HCT116 (cell line): ENCODE data around the gene NR6A1. TPM values are rescaled to one million over a fixed set of nuclear protein-coding genes. Genes with fewer than 3 reads are reported as not detected.

ENCODE experiments used
- ATAC-seq: fragments of 200-7000 bp; cut with Tn5 transposase; 2 replicates; pipeline ENCODE4 v1.9.1; 2020; ENCODE audit warnings: mild to moderate bottlenecking, moderate library complexity
- BruUV-seq: library from RNA; stranded (reverse); fragments of 400-500 nt; replicated peaks from 2 replicates; lab custom pipeline; 2021; lab: Mats Ljungman, UMichigan
- CTCF ChIA-PET: fragments of 300-600 bp; sonication (Branson Sonifier 250); formaldehyde crosslinking; loops from one replicate; lab custom pipeline; 2021; ENCODE audit warnings: antibody characterized with exemption; lab: Charles Lee
- POLR2A ChIA-PET: fragments of 300-600, 350-600 bp; sonication (Branson Sonifier 250); formaldehyde crosslinking; loops from one replicate; lab custom pipeline; 2021; ENCODE audit warnings: antibody characterized with exemption; lab: Charles Lee
- RAD21 ChIA-PET, 2 experiments: fragments of 300-600 bp; sonication (Branson Sonifier 250); formaldehyde crosslinking; loops; one replicate each; lab custom pipeline; 2023; ENCODE audit warnings: low total read pairs in 2 of 2; ENCODE audit not compliant: uncharacterized antibody in 2 of 2, unreplicated experiment in 2 of 2, low non-redundant PET in 1 of 2; lab: Charles Lee
- DNase-seq: peaks from one replicate; pipeline ENCODE4 v3.0.0-alpha.2; 2010; ENCODE audit warnings: low read depth, low spot score
- H2AFZ ChIP-seq: fragments of 200-600 bp; shearing (Covaris generic), sonication (generic); 2 replicates; pipeline ENCODE4 v1.6.1; 2017; ENCODE audit warnings: low read depth, mixed run types, mixed read lengths, antibody characterized with exemption, low read length; ENCODE audit not compliant: poor library complexity, severe bottlenecking
- H3K27ac ChIP-seq: 2 replicates; pipeline ENCODE4 v1.5.1; 2012; ENCODE audit warnings: low read depth, low read length
- H3K27me3 ChIP-seq: fragments of 200-600 bp; sonication (generic); 2 replicates; pipeline ENCODE4 v1.6.1; 2016; ENCODE audit warnings: mixed run types, low read length, mixed read lengths; ENCODE audit not compliant: insufficient read depth
- H3K36me3 ChIP-seq, 2 experiments: fragments of 200-500 bp in 1 of 2; fragments of 200-600 bp in 1 of 2; sonication (Bioruptor generic) in 1 of 2; sonication (generic) in 1 of 2; 2 replicates each; pipeline versions ENCODE4 v1.5.1 to v1.6.1; 2014 to 2016; ENCODE audit warnings: low read length in 2 of 2, inconsistent platforms in 1 of 2, mixed read lengths in 1 of 2, mixed run types in 1 of 2; ENCODE audit not compliant: insufficient read depth in 2 of 2, control insufficient read depth in 1 of 2
- H3K4me1 ChIP-seq, 2 experiments: fragments of 200-600 bp in 1 of 2; sonication (generic) in 1 of 2; 2 replicates each; pipeline versions ENCODE4 v1.5.1 to v1.6.1; 2012 to 2017; ENCODE audit warnings: low read length in 2 of 2, inconsistent platforms in 1 of 2, mild to moderate bottlenecking in 1 of 2, mixed read lengths in 1 of 2, mixed run types in 1 of 2, moderate library complexity in 1 of 2; ENCODE audit not compliant: insufficient read depth in 2 of 2, control insufficient read depth in 1 of 2
- H3K4me2 ChIP-seq: fragments of 200-600 bp; sonication (generic); 2 replicates; pipeline ENCODE4 v1.6.1; 2017; ENCODE audit warnings: mixed run types, low read length, mixed read lengths
- H3K4me3 ChIP-seq, 2 experiments: fragments of 200-600 bp in 1 of 2; sonication (generic) in 1 of 2; replicated peaks in 1 of 2; 2 replicates each; pipeline ENCODE4 v1.5.1; 2011 to 2016; ENCODE audit warnings: low read length in 2 of 2, control low read depth in 1 of 2, low read depth in 1 of 2, mild to moderate bottlenecking in 1 of 2, mixed read lengths in 1 of 2, mixed run types in 1 of 2
- H3K79me2 ChIP-seq: fragments of 200-600 bp; sonication (generic); 2 replicates; pipeline ENCODE4 v1.6.1; 2017; ENCODE audit warnings: mild to moderate bottlenecking, mixed run types, low read length, moderate library complexity, mixed read lengths; ENCODE audit not compliant: insufficient read depth
- H3K9ac ChIP-seq: fragments of 200-600 bp; sonication (generic); 2 replicates; pipeline ENCODE4 v1.6.1; 2016; ENCODE audit warnings: low read length, mixed read lengths
- H3K9me2 ChIP-seq: fragments of 200-600 bp; sonication (generic), shearing (Covaris generic); 2 replicates; pipeline ENCODE4 v1.6.1; 2017; ENCODE audit warnings: mixed run types, mild to moderate bottlenecking, moderate library complexity; ENCODE audit not compliant: insufficient read depth
- H3K9me3 ChIP-seq, 2 experiments: fragments of 200-500 bp in 1 of 2; fragments of 200-600 bp in 1 of 2; sonication (Bioruptor generic) in 1 of 2; sonication (generic) in 1 of 2; 2 replicates each; pipeline ENCODE4 v1.6.1; 2014 to 2017; ENCODE audit warnings: low read length in 2 of 2, mixed read lengths in 2 of 2, inconsistent platforms in 1 of 2, low read depth in 1 of 2, mild to moderate bottlenecking in 1 of 2, mixed run types in 1 of 2, moderate library complexity in 1 of 2; ENCODE audit not compliant: control insufficient read depth in 1 of 2, insufficient read depth in 1 of 2
- H4K20me1 ChIP-seq: fragments of 200-600 bp; sonication (generic), shearing (Covaris generic); 2 replicates; pipeline ENCODE4 v1.6.1; 2017; ENCODE audit warnings: mixed run types, mild to moderate bottlenecking, moderate library complexity; ENCODE audit not compliant: insufficient read depth
- CBX3 ChIP-seq: IDR thresholded peaks from 2 replicates; pipeline ENCODE4 v1.6.1; 2012; ENCODE audit warnings: low read depth
- EGR1 ChIP-seq: IDR thresholded peaks from 2 replicates; pipeline ENCODE4 v1.6.1; 2012; ENCODE audit warnings: low read depth
- EZH2phosphoT487 ChIP-seq: fragments of 200-600 bp; IDR thresholded peaks from 2 replicates; pipeline ENCODE4 v1.6.1; 2018; ENCODE audit warnings: antibody characterized with exemption, borderline replicate concordance
- FOSL1 ChIP-seq: IDR thresholded peaks from 2 replicates; pipeline ENCODE4 v1.6.1; 2012; ENCODE audit warnings: low read depth
- JUND ChIP-seq: IDR thresholded peaks from 2 replicates; pipeline ENCODE4 v1.6.1; 2012
- SIN3A ChIP-seq: IDR thresholded peaks from 2 replicates; pipeline ENCODE4 v1.6.1; 2012; ENCODE audit warnings: low read depth
- ZFX ChIP-seq: fragments of 450-650 bp; IDR thresholded peaks from 2 replicates; pipeline ENCODE4 v1.6.1; 2017
- intact Hi-C: fragments of 100-400 bp; cut with micrococcal nuclease; formaldehyde crosslinking; loops from 2 replicates; pipeline ENCODE4 v1.10.0; 2022
- total RNA-seq: library from RNA; stranded (reverse); gene quantifications from one replicate; pipeline ENCODE4 v1.2.1, GENCODE V29; 2021; ENCODE audit not compliant: unreplicated experiment
- TF ChIP-seq, protein P1 (sequence below): IDR thresholded peaks from 2 replicates; pipeline ENCODE4 v1.6.1; 2011; ENCODE audit warnings: mild to moderate bottlenecking, low read length, moderate library complexity; ENCODE audit not compliant: insufficient replicate concordance; ENCODE audit errors: extremely low read depth

The NR6A1 gene
- total RNA-seq, 1 experiment from 2014 or later, result 9.9 TPM

DNA sequence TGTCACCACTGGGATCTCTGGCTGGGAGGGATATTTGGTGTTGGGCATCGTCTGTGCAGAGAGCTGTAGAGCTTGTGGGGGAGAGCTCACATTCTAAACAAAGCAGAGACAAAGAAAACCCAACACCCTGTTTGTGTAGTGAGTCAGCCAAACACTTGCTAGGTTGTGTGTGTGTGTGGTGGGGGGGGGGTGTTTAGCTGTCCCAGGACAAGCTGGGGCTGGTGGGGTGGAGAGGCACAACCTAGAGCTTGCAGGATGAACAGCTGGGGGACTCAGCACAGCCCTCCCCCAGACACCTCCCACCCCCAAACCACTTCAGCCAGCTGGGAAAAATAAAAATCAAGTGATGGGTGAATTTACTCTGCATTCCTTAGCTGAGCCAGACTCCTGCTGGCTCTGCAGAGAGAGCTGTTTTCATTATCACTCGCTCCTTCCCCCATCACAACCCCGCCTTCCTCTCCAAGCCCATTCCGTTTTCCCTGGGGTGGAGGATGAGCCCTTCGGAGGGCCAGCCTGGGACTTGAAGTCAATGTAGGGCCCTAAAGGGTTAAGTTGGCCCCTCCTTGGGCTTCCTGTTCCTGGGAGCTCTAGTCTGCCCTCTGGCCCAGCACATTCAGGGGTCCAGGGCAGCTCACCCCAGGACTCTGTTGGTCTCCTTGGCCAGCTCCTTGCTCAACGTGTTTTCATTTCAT, 8.4 kb upstream of the NR6A1 start:
- H3K79me2 ChIP-seq, result no peaks in the 10 kb centered on the region
- H4K20me1 ChIP-seq, result no peaks in the 10 kb centered on the region
- no peak for TF ChIP-seq FOSL1
- no peaks in the 10 kb centered on the region for H3K27me3 ChIP-seq
- ChIA-PET POLR2A (interaction anchor here (1.1 to 1.9 kb wide), 3 partner anchors 39 to 77 kb away, joined by 3 to 8 read pairs (median 8); partner anchors contain the start of gene WDR38), CTCF (interaction anchor here (1.0 to 12.0 kb wide), 6 partner anchors 10 to 74 kb away, joined by 3 to 601 read pairs (median 6); partner anchors contain the start of gene WDR38), RAD21 (interaction anchor here (0.9 to 1.2 kb wide), 3 partner anchors 71 to 73 kb away, joined by 3 to 11 read pairs (median 5); partner anchors contain the start of gene WDR38 (in 1 of the 2))
- H3K36me3 ChIP-seq, result no peaks in the 10 kb centered on the region
- no peak overlapping the region for H3K4me3 ChIP-seq
- peak overlapping the region; percentile 42 for H3K4me2 ChIP-seq
- H3K27ac ChIP-seq, result no peak overlapping the region
- no peak for DNase-seq
- intact Hi-C loops, result loop anchor here (5.0 kb wide), 1 partner anchor 38 kb away; no protein-coding TSS in a partner anchor
- H3K9me2 ChIP-seq, result no peaks in the 10 kb centered on the region
- H3K4me1 ChIP-seq, result peaks cover 17 to 38% of the 10 kb centered on the region in 2 experiments
- no TSS peak for BruUV-seq
- no peak overlapping the region for H3K9ac ChIP-seq
- H3K9me3 ChIP-seq, result no peaks in the 10 kb centered on the region
- H2AFZ ChIP-seq, result no peak overlapping the region
- ATAC-seq, result peak; percentile 35

DNA sequence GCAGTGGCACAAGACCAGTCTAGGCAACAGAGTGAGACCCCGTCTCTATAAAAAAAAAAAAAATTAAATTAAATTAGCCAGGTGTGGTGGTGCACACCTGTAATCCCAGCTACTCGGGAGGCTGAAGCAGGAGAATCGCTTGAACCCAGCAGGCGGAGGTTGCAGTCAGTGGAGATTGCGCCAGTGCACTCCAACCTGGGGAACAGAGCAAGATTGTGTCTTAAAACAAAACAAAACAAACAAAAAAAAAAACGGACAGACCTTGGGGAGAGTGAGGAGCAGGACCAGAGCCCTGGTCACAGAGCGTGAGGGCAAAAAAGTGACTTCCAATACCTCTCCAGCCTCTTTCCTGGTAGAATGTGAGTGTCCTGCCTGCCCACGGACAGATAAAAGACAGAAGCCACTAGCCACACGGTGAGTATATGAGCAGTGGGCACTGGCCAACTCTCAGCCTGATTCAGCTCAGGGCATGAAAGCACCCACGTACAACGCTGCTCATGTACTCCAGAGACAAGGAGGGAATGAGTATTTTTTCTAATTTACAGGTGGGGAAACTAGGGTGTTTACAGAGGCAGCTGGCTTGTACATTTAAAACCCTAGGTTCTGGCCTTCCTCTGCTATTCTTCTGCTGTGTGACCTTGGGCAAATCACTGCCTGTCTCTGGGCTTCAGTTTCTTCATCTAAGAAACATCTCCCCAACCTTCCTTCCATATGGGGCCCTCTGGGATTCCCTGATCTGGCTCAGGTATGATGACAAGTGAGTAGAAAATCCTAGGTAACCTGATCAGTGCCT, 7.7 kb upstream of the NR6A1 start:
- TF ChIP-seq EZH2phosphoT487 (no peak), ZFX (no peak), JUND (no peak), EGR1 (no peak), SIN3A (no peak), CBX3 (no peak)
- TF ChIP-seq, protein P1, sequence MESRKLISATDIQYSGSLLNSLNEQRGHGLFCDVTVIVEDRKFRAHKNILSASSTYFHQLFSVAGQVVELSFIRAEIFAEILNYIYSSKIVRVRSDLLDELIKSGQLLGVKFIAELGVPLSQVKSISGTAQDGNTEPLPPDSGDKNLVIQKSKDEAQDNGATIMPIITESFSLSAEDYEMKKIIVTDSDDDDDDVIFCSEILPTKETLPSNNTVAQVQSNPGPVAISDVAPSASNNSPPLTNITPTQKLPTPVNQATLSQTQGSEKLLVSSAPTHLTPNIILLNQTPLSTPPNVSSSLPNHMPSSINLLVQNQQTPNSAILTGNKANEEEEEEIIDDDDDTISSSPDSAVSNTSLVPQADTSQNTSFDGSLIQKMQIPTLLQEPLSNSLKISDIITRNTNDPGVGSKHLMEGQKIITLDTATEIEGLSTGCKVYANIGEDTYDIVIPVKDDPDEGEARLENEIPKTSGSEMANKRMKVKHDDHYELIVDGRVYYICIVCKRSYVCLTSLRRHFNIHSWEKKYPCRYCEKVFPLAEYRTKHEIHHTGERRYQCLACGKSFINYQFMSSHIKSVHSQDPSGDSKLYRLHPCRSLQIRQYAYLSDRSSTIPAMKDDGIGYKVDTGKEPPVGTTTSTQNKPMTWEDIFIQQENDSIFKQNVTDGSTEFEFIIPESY, result no peak
- Histone ChIP-seq H3K9ac (no peak overlapping the region), H3K4me1 (peaks cover 17 to 42% of the 10 kb centered on the region in 2 experiments), H3K4me2 (peak overlapping the region; percentile 42), H3K4me3 (no peak overlapping the region), H3K9me3 (no peaks in the 10 kb centered on the region), H3K27ac (no peak overlapping the region), H3K9me2 (no peaks in the 10 kb centered on the region), H2AFZ (no peak overlapping the region), H3K36me3 (no peaks in the 10 kb centered on the region), H3K79me2 (no peaks in the 10 kb centered on the region), H3K27me3 (no peaks in the 10 kb centered on the region), H4K20me1 (no peaks in the 10 kb centered on the region)
- DNase-seq, result no peak
- ChIA-PET POLR2A (interaction anchor here (1.1 to 1.9 kb wide), 3 partner anchors 40 to 77 kb away, joined by 3 to 8 read pairs (median 8); partner anchors contain the start of gene WDR38), RAD21 (interaction anchor here (0.9 to 1.2 kb wide), 3 partner anchors 72 to 74 kb away, joined by 3 to 11 read pairs (median 5); partner anchors contain the start of gene WDR38 (in 1 of the 2)), CTCF (interaction anchor here (1.1 to 12.0 kb wide), 6 partner anchors 11 to 84 kb away, joined by 3 to 601 read pairs (median 6); partner anchors contain the start of genes ARPC5L and WDR38)
- intact Hi-C loops, result loop anchor here (5.0 kb wide), 1 partner anchor 39 kb away; no protein-coding TSS in a partner anchor
- ATAC-seq, result no peak
- BruUV-seq, result no TSS peak
